ENCODE results near the gene TCF19. TPM values are rescaled to one million over a fixed set of nuclear protein-coding genes. Genes with fewer than 3 reads are reported as not detected.

The TCF19 gene
- total and polyA plus RNA-seq, 2 experiments from 2014 or later = 8.3 to 11.1 TPM

- Histone ChIP-seq H3K4me3 (no peak overlapping the region), H4K20me1 (replicated peaks; ENCODE audit: insufficient read depth) (no peaks in the 10 kb centered on the region), H3K4me2 (peak overlapping the region; percentile 64), H3K36me3 (ENCODE audit: insufficient read depth) (no peaks in the 10 kb centered on the region), H3K4me1 (ENCODE audit: insufficient read depth) (peaks cover 16% of the 10 kb centered on the region), H3K9me2 (ENCODE audit: insufficient read depth) (peaks cover 7% of the 10 kb centered on the region; the same call in 1 of the 2 replicates), H2AFZ (peak overlapping the region; percentile 45), H3K27ac (ENCODE audit: low read depth) (no peak overlapping the region), H3F3A (replicated peaks; ENCODE audit: low read depth) (no peaks in the 10 kb centered on the region), H3K27me3 (ENCODE audit: insufficient read depth) (no peaks in the 10 kb centered on the region), H3K79me2 (replicated peaks; ENCODE audit: insufficient read depth) (no peaks in the 10 kb centered on the region)
- H3K9me3 Mint-ChIP-seq = no peaks in the 10 kb centered on the region; the same call in 2 of the 3 replicates
- DNase-seq (ENCODE audit: low spot score) = no peak
- peaks cover 39% of the 10 kb centered on the region for H3K4me1 Mint-ChIP-seq
- ATAC-seq = peak; percentile 20
- TF ChIP-seq CREB1 (CRISPR knock-in tag; IDR thresholded peaks at IDR 0.05; ENCODE audit: low read depth) (no peak), EZH2 (IDR thresholded peaks at IDR 0.05; ENCODE audit: low read depth, unreplicated experiment) (no peak)
- H3K4me3 Mint-ChIP-seq = no peak overlapping the region
- peaks cover 21% of the 10 kb centered on the region for H3K27me3 Mint-ChIP-seq (ENCODE audit: insufficient read depth, low read depth, poor library complexity)
- no peaks in the 10 kb centered on the region; the same call in 2 of the 3 replicates for H3K36me3 Mint-ChIP-seq (ENCODE audit: low read depth)
- 0 out of 2 replicates have a peak overlapping the region, but pooled peaks have one; percentile 35 for H3K27ac Mint-ChIP-seq
Observed at GRCh38 chr6:31113861-31114540, 44.4 kb upstream of the TCF19 start.

DNA sequence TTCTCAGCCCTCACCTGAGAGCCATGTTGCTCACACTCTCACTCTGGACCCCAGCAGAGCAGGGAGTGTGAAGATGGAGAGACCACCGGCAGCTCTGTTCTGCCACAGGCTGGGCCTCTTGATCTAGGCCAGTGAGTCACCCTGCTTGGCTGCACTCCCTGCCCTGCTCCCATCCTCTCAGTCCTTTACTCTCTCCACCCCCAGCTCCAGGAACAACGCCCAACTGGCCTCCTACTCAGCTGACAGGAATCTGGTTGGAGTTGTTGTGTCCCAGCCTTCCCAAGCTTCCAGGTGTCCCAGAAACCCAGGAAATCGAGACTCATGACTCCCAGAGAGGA lies 43.9 kb upstream of the TCF19 start, which contains the start of gene PSORS1C1:
Gene PSORS1C1, plus strand, starts transcription at position 260 of the 338 bp plus-strand sequence. CDS start 14,833 bp downstream, outside the sequence.
- H3K4me3 ChIP-seq = no peak within 1 kb of the TSS
- H3K4me1 Mint-ChIP-seq = peaks cover 37% of the 10 kb centered on the region
- no peaks in the 10 kb centered on the region; the same call in 2 of the 3 replicates for H3K36me3 Mint-ChIP-seq (ENCODE audit: low read depth)
- H3K4me3 Mint-ChIP-seq = no peak within 1 kb of the TSS; the same call in 2 of the 3 replicates
- H3K9me3 Mint-ChIP-seq = no peaks in the 10 kb centered on the region; the same call in 2 of the 3 replicates
- peak; percentile 24 for DNase-seq (ENCODE audit: low spot score)
- H3K36me3 ChIP-seq (ENCODE audit: insufficient read depth) = no peaks in the 10 kb centered on the region
- peaks cover 16% of the 10 kb centered on the region for H3K4me1 ChIP-seq (ENCODE audit: insufficient read depth)
- peaks cover 20% of the 10 kb centered on the region for H3K27me3 Mint-ChIP-seq (ENCODE audit: insufficient read depth, low read depth, poor library complexity)
- peak within 1 kb of the TSS; percentile 64 for H3K4me2 ChIP-seq
- H3K27ac Mint-ChIP-seq = 0 out of 2 replicates have a peak within 1 kb of the TSS, but pooled peaks have one; percentile 35
- ATAC-seq = peak; percentile 15
- no peaks in the 10 kb centered on the region for H3K27me3 ChIP-seq (ENCODE audit: insufficient read depth)
- peak within 1 kb of the TSS; percentile 45 for H2AFZ ChIP-seq
- peaks cover 7% of the 10 kb centered on the region; the same call in 1 of the 2 replicates for H3K9me2 ChIP-seq (ENCODE audit: insufficient read depth)
- no peaks in the 10 kb centered on the region for H3F3A ChIP-seq (replicated peaks; ENCODE audit: low read depth)
- no peaks in the 10 kb centered on the region for H4K20me1 ChIP-seq (replicated peaks; ENCODE audit: insufficient read depth)
- no peaks in the 10 kb centered on the region for H3K79me2 ChIP-seq (replicated peaks; ENCODE audit: insufficient read depth)
- H3K27ac ChIP-seq (ENCODE audit: low read depth) = no peak within 1 kb of the TSS
- TF ChIP-seq NANOG (IDR thresholded peaks at IDR 0.05; ENCODE audit: borderline replicate concordance) (no peak), ZNF114 (CRISPR knock-in tag; IDR thresholded peaks at IDR 0.05) (no peak), EZH2 (IDR thresholded peaks at IDR 0.05; ENCODE audit: low read depth, unreplicated experiment) (no peak), CREB1 (CRISPR knock-in tag; IDR thresholded peaks at IDR 0.05; ENCODE audit: low read depth) (no peak), EZH2phosphoT487 (IDR thresholded peaks at IDR 0.05; ENCODE audit: unreplicated experiment) (no peak), STAT1 (IDR thresholded peaks at IDR 0.05; ENCODE audit: unreplicated experiment) (no peak), JUNB (IDR thresholded peaks at IDR 0.05; ENCODE audit: unreplicated experiment) (no peak), ZNF331 (CRISPR knock-in tag; IDR thresholded peaks at IDR 0.05; ENCODE audit: low read depth) (no peak), POLR2AphosphoS5 (IDR thresholded peaks at IDR 0.05; ENCODE audit: low read depth) (no peak)
- TF ChIP-seq, protein P1, sequence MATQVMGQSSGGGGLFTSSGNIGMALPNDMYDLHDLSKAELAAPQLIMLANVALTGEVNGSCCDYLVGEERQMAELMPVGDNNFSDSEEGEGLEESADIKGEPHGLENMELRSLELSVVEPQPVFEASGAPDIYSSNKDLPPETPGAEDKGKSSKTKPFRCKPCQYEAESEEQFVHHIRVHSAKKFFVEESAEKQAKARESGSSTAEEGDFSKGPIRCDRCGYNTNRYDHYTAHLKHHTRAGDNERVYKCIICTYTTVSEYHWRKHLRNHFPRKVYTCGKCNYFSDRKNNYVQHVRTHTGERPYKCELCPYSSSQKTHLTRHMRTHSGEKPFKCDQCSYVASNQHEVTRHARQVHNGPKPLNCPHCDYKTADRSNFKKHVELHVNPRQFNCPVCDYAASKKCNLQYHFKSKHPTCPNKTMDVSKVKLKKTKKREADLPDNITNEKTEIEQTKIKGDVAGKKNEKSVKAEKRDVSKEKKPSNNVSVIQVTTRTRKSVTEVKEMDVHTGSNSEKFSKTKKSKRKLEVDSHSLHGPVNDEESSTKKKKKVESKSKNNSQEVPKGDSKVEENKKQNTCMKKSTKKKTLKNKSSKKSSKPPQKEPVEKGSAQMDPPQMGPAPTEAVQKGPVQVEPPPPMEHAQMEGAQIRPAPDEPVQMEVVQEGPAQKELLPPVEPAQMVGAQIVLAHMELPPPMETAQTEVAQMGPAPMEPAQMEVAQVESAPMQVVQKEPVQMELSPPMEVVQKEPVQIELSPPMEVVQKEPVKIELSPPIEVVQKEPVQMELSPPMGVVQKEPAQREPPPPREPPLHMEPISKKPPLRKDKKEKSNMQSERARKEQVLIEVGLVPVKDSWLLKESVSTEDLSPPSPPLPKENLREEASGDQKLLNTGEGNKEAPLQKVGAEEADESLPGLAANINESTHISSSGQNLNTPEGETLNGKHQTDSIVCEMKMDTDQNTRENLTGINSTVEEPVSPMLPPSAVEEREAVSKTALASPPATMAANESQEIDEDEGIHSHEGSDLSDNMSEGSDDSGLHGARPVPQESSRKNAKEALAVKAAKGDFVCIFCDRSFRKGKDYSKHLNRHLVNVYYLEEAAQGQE (IDR thresholded peaks at IDR 0.05; ENCODE audit: unreplicated experiment) = no peak
- TF ChIP-seq, protein P2, sequence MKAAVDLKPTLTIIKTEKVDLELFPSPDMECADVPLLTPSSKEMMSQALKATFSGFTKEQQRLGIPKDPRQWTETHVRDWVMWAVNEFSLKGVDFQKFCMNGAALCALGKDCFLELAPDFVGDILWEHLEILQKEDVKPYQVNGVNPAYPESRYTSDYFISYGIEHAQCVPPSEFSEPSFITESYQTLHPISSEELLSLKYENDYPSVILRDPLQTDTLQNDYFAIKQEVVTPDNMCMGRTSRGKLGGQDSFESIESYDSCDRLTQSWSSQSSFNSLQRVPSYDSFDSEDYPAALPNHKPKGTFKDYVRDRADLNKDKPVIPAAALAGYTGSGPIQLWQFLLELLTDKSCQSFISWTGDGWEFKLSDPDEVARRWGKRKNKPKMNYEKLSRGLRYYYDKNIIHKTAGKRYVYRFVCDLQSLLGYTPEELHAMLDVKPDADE (IDR thresholded peaks at IDR 0.05) = no peak
- TF ChIP-seq, protein P3, sequence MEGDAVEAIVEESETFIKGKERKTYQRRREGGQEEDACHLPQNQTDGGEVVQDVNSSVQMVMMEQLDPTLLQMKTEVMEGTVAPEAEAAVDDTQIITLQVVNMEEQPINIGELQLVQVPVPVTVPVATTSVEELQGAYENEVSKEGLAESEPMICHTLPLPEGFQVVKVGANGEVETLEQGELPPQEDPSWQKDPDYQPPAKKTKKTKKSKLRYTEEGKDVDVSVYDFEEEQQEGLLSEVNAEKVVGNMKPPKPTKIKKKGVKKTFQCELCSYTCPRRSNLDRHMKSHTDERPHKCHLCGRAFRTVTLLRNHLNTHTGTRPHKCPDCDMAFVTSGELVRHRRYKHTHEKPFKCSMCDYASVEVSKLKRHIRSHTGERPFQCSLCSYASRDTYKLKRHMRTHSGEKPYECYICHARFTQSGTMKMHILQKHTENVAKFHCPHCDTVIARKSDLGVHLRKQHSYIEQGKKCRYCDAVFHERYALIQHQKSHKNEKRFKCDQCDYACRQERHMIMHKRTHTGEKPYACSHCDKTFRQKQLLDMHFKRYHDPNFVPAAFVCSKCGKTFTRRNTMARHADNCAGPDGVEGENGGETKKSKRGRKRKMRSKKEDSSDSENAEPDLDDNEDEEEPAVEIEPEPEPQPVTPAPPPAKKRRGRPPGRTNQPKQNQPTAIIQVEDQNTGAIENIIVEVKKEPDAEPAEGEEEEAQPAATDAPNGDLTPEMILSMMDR (conservative IDR thresholded peaks at IDR 0.05; ENCODE audit: low read depth in 2 of 2) = no peak

Data from GM23338 (cell line).